ENCODE results near the gene NUDCD3.

DNA sequence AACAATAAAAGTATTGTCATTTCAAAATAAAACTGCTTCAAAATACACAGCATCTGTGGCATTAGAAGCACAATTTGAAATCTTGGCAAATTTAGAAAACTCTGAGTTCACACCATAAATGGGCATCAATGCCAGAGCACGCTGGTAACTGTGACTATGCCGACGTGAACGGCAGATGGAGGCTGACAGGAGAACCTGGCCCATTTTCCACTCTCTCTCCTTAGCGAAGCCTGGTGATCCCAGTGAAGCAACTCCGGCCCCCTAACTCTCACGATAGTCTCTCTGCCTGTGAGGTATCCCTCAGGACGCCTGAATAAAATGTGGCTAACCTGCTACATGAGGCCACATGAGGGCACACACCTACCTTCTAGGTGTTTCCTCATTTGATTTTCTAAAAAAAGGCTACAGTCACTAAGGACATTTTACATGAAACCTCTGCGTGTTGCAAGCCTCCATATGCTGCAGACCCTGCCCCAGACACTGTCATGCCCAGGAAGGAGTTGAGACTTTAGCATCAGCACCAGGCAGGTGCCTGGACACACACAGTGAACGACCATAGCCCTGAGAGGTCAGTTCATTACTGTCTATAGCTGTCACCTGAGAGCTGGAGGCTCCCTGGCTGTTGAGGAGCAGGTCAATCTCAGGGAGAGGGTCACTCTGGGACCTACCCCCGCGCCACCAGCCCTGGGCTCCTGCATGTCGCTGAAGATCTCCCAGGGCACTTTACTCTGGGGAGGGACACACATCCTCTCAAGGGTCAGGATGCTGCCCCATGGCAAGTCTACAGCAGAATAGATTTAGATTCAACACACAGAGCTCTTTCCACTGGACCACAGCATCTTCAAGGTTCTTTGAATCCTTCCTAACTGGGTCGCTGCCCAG is 102.1 kb downstream of the NUDCD3 start:
- TF ChIP-seq, protein P1, sequence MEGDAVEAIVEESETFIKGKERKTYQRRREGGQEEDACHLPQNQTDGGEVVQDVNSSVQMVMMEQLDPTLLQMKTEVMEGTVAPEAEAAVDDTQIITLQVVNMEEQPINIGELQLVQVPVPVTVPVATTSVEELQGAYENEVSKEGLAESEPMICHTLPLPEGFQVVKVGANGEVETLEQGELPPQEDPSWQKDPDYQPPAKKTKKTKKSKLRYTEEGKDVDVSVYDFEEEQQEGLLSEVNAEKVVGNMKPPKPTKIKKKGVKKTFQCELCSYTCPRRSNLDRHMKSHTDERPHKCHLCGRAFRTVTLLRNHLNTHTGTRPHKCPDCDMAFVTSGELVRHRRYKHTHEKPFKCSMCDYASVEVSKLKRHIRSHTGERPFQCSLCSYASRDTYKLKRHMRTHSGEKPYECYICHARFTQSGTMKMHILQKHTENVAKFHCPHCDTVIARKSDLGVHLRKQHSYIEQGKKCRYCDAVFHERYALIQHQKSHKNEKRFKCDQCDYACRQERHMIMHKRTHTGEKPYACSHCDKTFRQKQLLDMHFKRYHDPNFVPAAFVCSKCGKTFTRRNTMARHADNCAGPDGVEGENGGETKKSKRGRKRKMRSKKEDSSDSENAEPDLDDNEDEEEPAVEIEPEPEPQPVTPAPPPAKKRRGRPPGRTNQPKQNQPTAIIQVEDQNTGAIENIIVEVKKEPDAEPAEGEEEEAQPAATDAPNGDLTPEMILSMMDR (IDR thresholded peaks at IDR 0.05), result no peak
- TF ChIP-seq POLR2A (IDR thresholded peaks at IDR 0.05), result no peak
